Right atrium auricular region (tissue), 2 donors: ENCODE results near the gene UNC119. TPM values are rescaled to one million over a fixed set of nuclear protein-coding genes. Genes with fewer than 3 reads are reported as not detected.

Experiments used
- DNase-seq: peaks from one replicate; pipeline ENCODE4 v3.0.0-alpha.2; 2019; ENCODE audit warnings: low spot score
- H3K27ac ChIP-seq, 2 donors: fragments of 200-600 bp; sonication (generic); 1 replicate in 1 of 2; 2 replicates in 1 of 2; pipeline ENCODE4 v1.5.1; 2016 to 2019
- H3K27me3 ChIP-seq, 2 donors: fragments of 200-600 bp; sonication (generic); one replicate each; pipeline versions ENCODE4 v1.5.1 to v1.6.0; 2017 to 2019
- H3K36me3 ChIP-seq: fragments of 200-600 bp; sonication (generic); one replicate; pipeline ENCODE4 v1.5.1; 2016
- H3K4me1 ChIP-seq, 2 donors: fragments of 200-600 bp; sonication (generic); one replicate each; pipeline versions ENCODE4 v1.5.1 to v1.6.0; 2017 to 2019
- H3K4me3 ChIP-seq, 2 donors: fragments of 200-600 bp; sonication (generic); 1 replicate in 1 of 2; 2 replicates in 1 of 2; pipeline ENCODE4 v1.5.1; 2017 to 2019; ENCODE audit warnings: mild to moderate bottlenecking in 1 of 2, moderate library complexity in 1 of 2
- H3K9me3 ChIP-seq, 2 donors: fragments of 200-600 bp; sonication (generic); one replicate each; pipeline ENCODE4 v1.5.1; 2019
- total RNA-seq, 2 donors: library from RNA; depleted of rRNA; stranded (reverse); fragments of >200 nt; gene quantifications; one replicate each; pipeline ENCODE4 v1.1.0, GENCODE V29; 2016
- TF ChIP-seq, protein P1 (sequence below), 2 donors: fragments of 200-600 bp; sonication (generic); IDR thresholded peaks; one replicate each; pipeline ENCODE4 v1.5.1; 2019; ENCODE audit warnings: antibody characterized with exemption in 2 of 2

The UNC119 gene
- total RNA-seq, 2 donors from 2014 or later = 19.6 to 30.3 TPM

DNA sequence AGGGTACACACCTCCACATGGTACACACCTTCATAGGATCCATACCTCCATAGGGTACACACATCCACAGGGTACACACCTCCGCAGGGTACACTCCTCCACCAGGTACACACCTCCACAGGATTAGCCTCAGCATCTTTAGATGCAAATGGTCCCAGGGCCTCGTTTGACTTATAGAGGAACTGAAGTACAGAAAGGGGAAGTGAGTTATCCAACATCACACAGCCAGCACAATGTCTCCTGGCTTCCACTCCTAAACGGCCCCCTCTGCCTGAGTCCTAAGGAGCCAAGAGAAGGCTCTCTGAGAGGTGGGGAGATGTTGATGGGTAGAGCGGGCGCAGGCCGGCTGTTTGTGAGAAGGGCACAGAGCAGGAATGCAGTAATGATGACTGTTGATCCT is 34.3 kb downstream of the UNC119 start:
- Histone ChIP-seq H3K9me3 (no peaks in the 10 kb centered on the region), H3K27ac (no peak overlapping the region), H3K4me1 (no peaks in the 10 kb centered on the region), H3K27me3 (no peaks in the 10 kb centered on the region), H3K36me3 (no peaks in the 10 kb centered on the region), H3K4me3 (no peak overlapping the region)
- TF ChIP-seq, protein P1, sequence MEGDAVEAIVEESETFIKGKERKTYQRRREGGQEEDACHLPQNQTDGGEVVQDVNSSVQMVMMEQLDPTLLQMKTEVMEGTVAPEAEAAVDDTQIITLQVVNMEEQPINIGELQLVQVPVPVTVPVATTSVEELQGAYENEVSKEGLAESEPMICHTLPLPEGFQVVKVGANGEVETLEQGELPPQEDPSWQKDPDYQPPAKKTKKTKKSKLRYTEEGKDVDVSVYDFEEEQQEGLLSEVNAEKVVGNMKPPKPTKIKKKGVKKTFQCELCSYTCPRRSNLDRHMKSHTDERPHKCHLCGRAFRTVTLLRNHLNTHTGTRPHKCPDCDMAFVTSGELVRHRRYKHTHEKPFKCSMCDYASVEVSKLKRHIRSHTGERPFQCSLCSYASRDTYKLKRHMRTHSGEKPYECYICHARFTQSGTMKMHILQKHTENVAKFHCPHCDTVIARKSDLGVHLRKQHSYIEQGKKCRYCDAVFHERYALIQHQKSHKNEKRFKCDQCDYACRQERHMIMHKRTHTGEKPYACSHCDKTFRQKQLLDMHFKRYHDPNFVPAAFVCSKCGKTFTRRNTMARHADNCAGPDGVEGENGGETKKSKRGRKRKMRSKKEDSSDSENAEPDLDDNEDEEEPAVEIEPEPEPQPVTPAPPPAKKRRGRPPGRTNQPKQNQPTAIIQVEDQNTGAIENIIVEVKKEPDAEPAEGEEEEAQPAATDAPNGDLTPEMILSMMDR (IDR thresholded peaks at IDR 0.05) = no peak
- DNase-seq = no peak

DNA sequence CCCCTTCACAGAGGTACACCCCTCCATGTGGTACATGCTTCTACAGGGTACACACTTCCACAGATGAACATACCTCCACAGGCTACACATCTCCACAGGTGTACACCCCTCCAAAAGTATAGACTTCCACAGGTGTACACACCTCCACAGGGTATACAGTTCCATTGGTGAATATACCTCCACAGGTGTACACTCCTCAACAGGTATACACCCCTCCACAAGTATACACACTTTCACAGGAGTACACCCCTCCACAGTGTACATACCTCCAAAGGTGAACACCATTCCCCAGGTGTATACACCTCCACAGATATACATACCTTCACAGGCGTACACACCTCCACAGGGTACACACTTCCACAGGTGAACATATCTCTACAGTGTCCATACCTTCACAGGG is 36.9 kb downstream of the UNC119 start:
- no peak for DNase-seq
- Histone ChIP-seq H3K36me3 (no peaks in the 10 kb centered on the region), H3K4me1 (no peaks in the 10 kb centered on the region), H3K27ac (no peak overlapping the region), H3K27me3 (no peaks in the 10 kb centered on the region), H3K9me3 (no peaks in the 10 kb centered on the region), H3K4me3 (no peak overlapping the region)
- TF ChIP-seq, protein P1 (IDR thresholded peaks at IDR 0.05) = no peak

DNA sequence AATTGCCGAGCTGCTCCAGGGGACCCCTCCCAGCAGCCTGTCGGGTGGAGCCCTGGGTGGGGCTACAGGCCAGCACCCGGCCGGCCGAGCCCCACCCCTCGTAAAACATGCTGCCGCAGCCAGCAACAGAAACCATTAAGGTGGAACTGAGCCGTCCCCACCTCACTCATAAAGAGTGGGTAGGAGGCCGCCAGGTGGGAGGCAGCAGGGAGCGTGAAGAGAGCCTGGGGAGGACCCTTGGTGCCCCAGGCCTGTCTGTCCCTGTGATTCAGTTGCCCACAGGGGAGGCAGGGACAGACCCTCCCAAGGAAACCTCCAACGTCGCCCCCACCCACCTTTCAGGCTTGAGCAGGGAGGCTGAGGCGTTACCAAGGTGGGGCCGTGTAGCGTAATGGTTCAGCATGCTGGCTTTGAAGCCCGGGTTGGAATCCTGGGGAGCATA is 37.8 kb downstream of the UNC119 start:
- no peaks in the 10 kb centered on the region for H3K27me3 ChIP-seq
- no peak overlapping the region for H3K27ac ChIP-seq
- no peaks in the 10 kb centered on the region for H3K36me3 ChIP-seq
- DNase-seq = no peak
- no peak overlapping the region for H3K4me3 ChIP-seq
- TF ChIP-seq, protein P1 (IDR thresholded peaks at IDR 0.05) = no peak
- no peaks in the 10 kb centered on the region for H3K9me3 ChIP-seq
- no peaks in the 10 kb centered on the region for H3K4me1 ChIP-seq

DNA sequence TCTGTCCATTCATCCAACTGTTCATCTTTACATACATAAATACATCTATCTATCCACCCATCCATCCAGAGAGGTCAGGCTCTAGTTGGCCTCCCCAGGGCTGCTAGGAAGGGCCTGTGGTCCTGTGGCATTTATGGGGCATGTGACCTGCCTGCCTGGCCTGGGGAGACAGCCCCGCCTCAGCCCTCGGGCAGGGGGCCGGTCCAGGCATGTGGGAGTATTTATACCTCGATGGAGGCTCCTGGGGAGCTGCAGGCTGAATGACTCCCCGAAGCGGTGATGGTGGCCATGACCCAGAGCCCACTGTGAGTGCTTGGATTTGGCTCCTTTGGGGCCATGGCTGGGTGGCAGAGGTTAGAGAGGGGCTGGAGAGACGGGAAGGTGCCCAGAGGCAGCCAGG is 38.9 kb downstream of the UNC119 start:
- TF ChIP-seq, protein P1 (IDR thresholded peaks at IDR 0.05) = no peak
- Histone ChIP-seq H3K36me3 (no peaks in the 10 kb centered on the region), H3K9me3 (no peaks in the 10 kb centered on the region), H3K4me1 (no peaks in the 10 kb centered on the region), H3K27me3 (no peaks in the 10 kb centered on the region), H3K27ac (no peak overlapping the region), H3K4me3 (no peak overlapping the region)
- DNase-seq = no peak

DNA sequence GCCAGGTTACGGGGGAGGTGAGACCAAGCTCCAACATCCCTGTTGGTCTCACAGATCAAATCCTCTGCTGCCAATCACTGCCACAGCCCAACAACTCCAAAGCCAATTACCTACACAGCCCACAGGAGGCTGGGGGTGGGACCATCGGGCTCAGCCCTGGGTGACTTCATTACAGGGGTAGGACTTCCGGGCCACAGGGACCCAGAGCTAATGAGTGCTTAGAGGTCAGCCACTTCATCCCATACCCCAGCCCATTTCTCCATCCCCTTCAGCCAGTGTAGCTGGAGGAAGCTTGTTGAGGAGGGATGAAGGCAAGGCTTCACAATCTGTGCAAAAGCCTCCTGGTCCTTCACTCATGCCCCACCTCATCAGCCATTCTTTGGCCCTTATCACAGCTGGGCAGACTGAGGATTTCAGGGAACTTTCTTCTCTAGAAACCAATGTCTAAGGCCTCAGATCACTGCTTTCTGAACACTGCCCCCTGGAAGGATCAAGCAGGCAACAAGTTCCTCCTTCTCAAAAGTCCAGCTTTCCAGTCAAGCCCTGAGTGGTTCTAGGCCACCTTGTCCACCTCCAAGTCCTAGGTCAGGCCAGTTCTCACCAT is 40.5 kb downstream of the UNC119 start:
- Histone ChIP-seq H3K9me3 (no peaks in the 10 kb centered on the region), H3K27me3 (peaks cover 0 to 5% of the 10 kb centered on the region in 2 donors), H3K27ac (no peak overlapping the region), H3K4me1 (no peaks in the 10 kb centered on the region), H3K36me3 (no peaks in the 10 kb centered on the region), H3K4me3 (no peak overlapping the region)
- TF ChIP-seq, protein P1 (IDR thresholded peaks at IDR 0.05) = no peak
- DNase-seq = no peak

DNA sequence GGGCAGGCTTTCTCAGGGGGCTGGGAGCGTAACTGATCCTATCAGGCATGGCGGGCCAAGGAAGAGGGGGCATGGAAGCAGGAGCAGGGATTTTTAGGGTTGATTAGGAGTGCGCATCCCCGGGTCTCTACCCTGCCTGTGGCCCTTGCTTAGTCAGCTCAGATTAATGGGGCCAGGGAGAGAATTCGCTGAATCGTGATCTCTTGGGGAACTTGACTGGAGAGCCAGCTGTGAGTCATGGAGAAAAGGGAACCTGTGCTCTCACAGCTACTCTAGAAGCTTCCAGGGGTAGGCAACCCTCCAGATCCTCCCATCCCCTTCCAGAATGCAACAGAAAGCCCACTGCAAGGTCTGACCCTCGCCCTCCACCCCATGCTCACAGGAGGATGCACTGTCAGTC is 42.6 kb downstream of the UNC119 start:
- H3K9me3 ChIP-seq = no peaks in the 10 kb centered on the region
- no peak overlapping the region for H3K27ac ChIP-seq
- H3K27me3 ChIP-seq = peaks cover 0 to 5% of the 10 kb centered on the region in 2 donors
- TF ChIP-seq, protein P1 (IDR thresholded peaks at IDR 0.05) = no peak
- H3K4me3 ChIP-seq = no peak overlapping the region
- H3K4me1 ChIP-seq = no peaks in the 10 kb centered on the region
- no peak for DNase-seq
- H3K36me3 ChIP-seq = no peaks in the 10 kb centered on the region
